ENCODE data around the gene SCAMP2. TPM values are rescaled to one million over a fixed set of nuclear protein-coding genes. Genes with fewer than 3 reads are reported as not detected.

The SCAMP2 gene
- total and polyA plus RNA-seq, 10 of the 15 experiments (the other 5 are each of a cell fraction or from before 2014, with no cell fraction given): 10.9 to 158 (median 99.6) TPM

DNA sequence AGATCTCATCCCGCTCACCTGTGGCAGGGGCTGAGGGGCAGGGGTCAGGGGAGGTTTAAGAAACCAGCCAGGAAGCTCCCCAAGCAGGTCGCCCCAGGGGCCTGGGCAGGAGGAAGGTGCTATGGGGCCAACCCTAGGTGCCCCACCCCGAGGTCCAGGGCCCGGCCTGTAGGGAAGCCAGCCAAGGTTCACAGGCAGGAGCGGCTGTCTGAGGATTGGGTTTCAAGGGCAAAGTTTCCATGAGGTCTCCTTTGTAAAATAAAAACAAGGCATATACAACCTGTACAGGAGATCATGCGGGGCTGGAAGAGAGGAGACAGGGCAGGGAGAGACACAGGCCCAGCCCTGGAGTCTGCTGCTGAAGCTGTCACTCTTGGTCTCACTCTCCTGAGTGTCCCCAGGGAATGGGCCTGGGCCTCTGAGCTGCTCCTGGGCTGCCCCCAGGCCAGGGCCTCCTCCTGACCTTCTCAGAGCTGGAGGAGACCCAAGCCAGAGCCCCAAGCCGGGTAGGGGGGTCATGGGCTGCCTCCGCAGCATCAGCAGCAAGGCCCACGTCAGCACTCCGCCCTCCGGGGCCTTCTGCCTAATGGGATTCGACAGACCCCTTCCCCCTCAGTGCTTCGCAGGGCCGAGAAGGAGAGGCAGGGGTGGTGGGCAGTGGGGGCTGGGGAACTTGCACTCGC, 41.2 kb downstream of the SCAMP2 start:
- BruUV-seq (replicated peaks): no TSS peak
- in situ Hi-C loops (cut with MboI): no loop called here
- ATAC-seq: peak; percentile 18; the same call in 1 of the 3 replicates
- Histone ChIP-seq H3K27me3 (replicated peaks in 1 of 2; ENCODE audit: control insufficient read depth in 2 of 2, insufficient read depth in 2 of 2, low read length in 1 of 2) (peaks cover 0 to 8% of the 10 kb centered on the region in 2 experiments; a peak in 2 of 4 replicates), H3K36me3 (ENCODE audit: control insufficient read depth in 2 of 2, insufficient read depth in 2 of 2, low read length in 1 of 2) (no peaks in the 10 kb centered on the region), H3K4me1 (ENCODE audit: control insufficient read depth, insufficient read depth, low read length) (no peaks in the 10 kb centered on the region), H3K79me2 (ENCODE audit: control insufficient read depth, insufficient read depth, low read length) (no peaks in the 10 kb centered on the region), H3K9me3 (replicated peaks; ENCODE audit: control insufficient read depth, insufficient read depth, low read length) (no peaks in the 10 kb centered on the region), H3K27ac (ENCODE audit: control insufficient read depth, insufficient read depth) (no peak overlapping the region), H4K20me1 (ENCODE audit: control insufficient read depth, insufficient read depth) (no peaks in the 10 kb centered on the region), H3K9ac (ENCODE audit: control insufficient read depth, insufficient read depth, low read length) (no peak overlapping the region), H2AFZ (ENCODE audit: control insufficient read depth, low read depth, low read length) (no peak overlapping the region), H3K4me2 (ENCODE audit: control insufficient read depth, insufficient read depth) (no peak overlapping the region), H3K4me3 (no peak overlapping the region)
- ChIA-PET CTCF (interaction anchor here (1.3 to 6.3 kb wide), 6 partner anchors 28 to 70 kb away, joined by 3 to 53 read pairs (median 12); no protein-coding TSS in a partner anchor), RAD21 (ENCODE audit: unreplicated experiment) (interaction anchor here (2.0 kb wide), 1 partner anchor 61 kb away, joined by 7 read pairs; no protein-coding TSS in a partner anchor), SMC1A (ENCODE audit: uncharacterized antibody, unreplicated experiment) (interaction anchor here (1.0 to 2.6 kb wide), 3 partner anchors 9 to 61 kb away, joined by 4 to 12 read pairs (median 5); no protein-coding TSS in a partner anchor), POLR2A (no interaction called here)
- WGBS (ENCODE audit: insufficient coverage, insufficient replicate concordance, low lambda C conversion rate, missing lambda C conversion rate): 52% methylated on average over 15 of the region's 15 CpGs
- no peak for TF ChIP-seq FOS (IDR thresholded peaks at IDR 0.05; ENCODE audit: borderline replicate concordance, extremely low read depth, insufficient read length)
- TF ChIP-seq, protein P1, sequence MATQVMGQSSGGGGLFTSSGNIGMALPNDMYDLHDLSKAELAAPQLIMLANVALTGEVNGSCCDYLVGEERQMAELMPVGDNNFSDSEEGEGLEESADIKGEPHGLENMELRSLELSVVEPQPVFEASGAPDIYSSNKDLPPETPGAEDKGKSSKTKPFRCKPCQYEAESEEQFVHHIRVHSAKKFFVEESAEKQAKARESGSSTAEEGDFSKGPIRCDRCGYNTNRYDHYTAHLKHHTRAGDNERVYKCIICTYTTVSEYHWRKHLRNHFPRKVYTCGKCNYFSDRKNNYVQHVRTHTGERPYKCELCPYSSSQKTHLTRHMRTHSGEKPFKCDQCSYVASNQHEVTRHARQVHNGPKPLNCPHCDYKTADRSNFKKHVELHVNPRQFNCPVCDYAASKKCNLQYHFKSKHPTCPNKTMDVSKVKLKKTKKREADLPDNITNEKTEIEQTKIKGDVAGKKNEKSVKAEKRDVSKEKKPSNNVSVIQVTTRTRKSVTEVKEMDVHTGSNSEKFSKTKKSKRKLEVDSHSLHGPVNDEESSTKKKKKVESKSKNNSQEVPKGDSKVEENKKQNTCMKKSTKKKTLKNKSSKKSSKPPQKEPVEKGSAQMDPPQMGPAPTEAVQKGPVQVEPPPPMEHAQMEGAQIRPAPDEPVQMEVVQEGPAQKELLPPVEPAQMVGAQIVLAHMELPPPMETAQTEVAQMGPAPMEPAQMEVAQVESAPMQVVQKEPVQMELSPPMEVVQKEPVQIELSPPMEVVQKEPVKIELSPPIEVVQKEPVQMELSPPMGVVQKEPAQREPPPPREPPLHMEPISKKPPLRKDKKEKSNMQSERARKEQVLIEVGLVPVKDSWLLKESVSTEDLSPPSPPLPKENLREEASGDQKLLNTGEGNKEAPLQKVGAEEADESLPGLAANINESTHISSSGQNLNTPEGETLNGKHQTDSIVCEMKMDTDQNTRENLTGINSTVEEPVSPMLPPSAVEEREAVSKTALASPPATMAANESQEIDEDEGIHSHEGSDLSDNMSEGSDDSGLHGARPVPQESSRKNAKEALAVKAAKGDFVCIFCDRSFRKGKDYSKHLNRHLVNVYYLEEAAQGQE (IDR thresholded peaks at IDR 0.05; ENCODE audit: low read depth, low read length): no peak
- TF ChIP-seq ZNF384 (IDR thresholded peaks at IDR 0.05; ENCODE audit: borderline replicate concordance, low read depth, low read length): no peak
- intact Hi-C loops (cut with micrococcal nuclease; ENCODE audit: unreplicated experiment): no loop called here
- no peak for DNase-seq (ENCODE audit: low read depth, low spot score)
- FAIRE-seq: no peak
